ENCODE data around the gene ANKRD52. TPM values are rescaled to one million over a fixed set of nuclear protein-coding genes. Genes with fewer than 3 reads are reported as not detected.

ANKRD52 gene
- total and polyA plus RNA-seq, 9 of the 15 experiments (the other 6 are each of a cell fraction or from before 2014, with no cell fraction given), result 0.52 to 46.8 (median 7.9) TPM

DNA sequence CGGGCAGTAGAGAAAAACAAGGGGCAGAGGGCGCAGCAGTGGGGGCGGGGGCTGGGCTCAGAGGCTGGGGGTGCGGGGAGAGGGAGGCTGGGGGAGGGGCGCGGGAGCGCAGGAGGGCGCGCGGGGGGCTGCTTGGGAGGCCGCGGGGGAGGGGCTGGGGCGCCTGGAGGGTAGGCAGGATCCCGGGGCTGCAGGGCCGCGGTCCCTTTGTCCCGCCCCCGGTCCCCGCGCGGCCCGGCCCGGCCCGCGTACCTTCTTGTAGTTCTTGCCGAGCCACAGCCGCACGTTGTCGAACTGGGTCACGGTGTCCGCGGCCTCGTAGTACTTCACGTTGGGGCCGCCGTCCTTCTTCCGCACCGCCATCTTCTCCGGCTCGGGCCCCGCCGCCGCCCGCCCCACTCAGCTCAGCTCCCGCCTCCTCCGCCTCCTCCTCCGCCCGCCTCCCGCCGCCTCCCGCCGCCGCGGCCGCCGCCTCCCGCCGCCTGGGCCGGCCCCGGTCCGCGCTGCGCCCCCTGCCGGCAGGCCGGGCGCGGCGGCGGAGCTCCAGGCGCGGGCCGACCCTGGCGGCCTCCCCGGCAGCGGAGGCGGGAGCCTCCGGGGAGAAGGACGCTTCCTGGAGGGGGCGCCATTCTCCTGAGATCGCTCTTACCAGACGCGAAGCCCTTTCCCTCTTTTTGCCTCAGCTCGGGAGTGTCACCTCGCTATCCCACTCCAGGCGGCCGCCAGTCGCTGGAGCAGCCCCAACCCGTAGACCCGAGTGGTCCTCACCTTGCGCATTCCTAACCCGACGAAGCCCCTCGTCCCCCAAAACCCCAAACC is 68.9 kb downstream of the ANKRD52 start, which contains the start of gene SMARCC2 (continued):
- TF ChIP-seq BRF2 (IDR thresholded peaks at IDR 0.05; ENCODE audit: borderline replicate concordance, insufficient read depth, insufficient read length), result no peak
- peak; percentile 30; the same call in 1 of the 2 replicates for TF ChIP-seq FOSL1 (tag; conservative IDR thresholded peaks at IDR 0.05)
- no peak for TF ChIP-seq ZNF253 (CRISPR knock-in tag; conservative IDR thresholded peaks at IDR 0.05)
- TF ChIP-seq ZBTB34 (CRISPR knock-in tag; IDR thresholded peaks at IDR 0.05), result no peak
- TF ChIP-seq, protein P1, sequence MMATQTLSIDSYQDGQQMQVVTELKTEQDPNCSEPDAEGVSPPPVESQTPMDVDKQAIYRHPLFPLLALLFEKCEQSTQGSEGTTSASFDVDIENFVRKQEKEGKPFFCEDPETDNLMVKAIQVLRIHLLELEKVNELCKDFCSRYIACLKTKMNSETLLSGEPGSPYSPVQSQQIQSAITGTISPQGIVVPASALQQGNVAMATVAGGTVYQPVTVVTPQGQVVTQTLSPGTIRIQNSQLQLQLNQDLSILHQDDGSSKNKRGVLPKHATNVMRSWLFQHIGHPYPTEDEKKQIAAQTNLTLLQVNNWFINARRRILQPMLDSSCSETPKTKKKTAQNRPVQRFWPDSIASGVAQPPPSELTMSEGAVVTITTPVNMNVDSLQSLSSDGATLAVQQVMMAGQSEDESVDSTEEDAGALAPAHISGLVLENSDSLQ (IDR thresholded peaks at IDR 0.05), result no peak
- TF ChIP-seq HDAC2 (IDR thresholded peaks at IDR 0.05), result no peak
- TF ChIP-seq ZNF12 (CRISPR knock-in tag; IDR thresholded peaks at IDR 0.05), result no peak
- TF ChIP-seq ZKSCAN8 (CRISPR knock-in tag; IDR thresholded peaks at IDR 0.05), result no peak
- no peak for TF ChIP-seq ZNF668 (CRISPR knock-in tag; IDR thresholded peaks at IDR 0.05)
- TF ChIP-seq SAP30 (IDR thresholded peaks at IDR 0.05; ENCODE audit: borderline replicate concordance, insufficient read depth, low read depth, low read length, poor library complexity, severe bottlenecking), result no peak
- no peak for TF ChIP-seq PPARD (CRISPR knock-in tag; IDR thresholded peaks at IDR 0.05)
- no peak for TF ChIP-seq ZNF699 (CRISPR knock-in tag; IDR thresholded peaks at IDR 0.05; ENCODE audit: insufficient replicate concordance)
- no peak for TF ChIP-seq TAL1 (IDR thresholded peaks at IDR 0.05)
- no peak for TF ChIP-seq NUFIP1 (IDR thresholded peaks at IDR 0.05; ENCODE audit: partially characterized antibody)
- TF ChIP-seq ESRRB (CRISPR knock-in tag; IDR thresholded peaks at IDR 0.05; ENCODE audit: borderline replicate concordance), result no peak
- peak; percentile 35; the same call in 1 of the 2 replicates for TF ChIP-seq ZBTB7A (IDR thresholded peaks at IDR 0.05; ENCODE audit: borderline replicate concordance, control insufficient read depth, low read depth, low read length)
- no peak; the same call in 1 of the 2 replicates for TF ChIP-seq ZNF263 (CRISPR knock-in tag; IDR thresholded peaks at IDR 0.05; ENCODE audit: borderline replicate concordance)
- TF ChIP-seq EP400 (IDR thresholded peaks at IDR 0.05), result peak; percentile 52; the same call in 1 of the 2 replicates
- TF ChIP-seq ZNF764 (CRISPR knock-in tag; IDR thresholded peaks at IDR 0.05; ENCODE audit: low read depth), result no peak
- TF ChIP-seq EGR1 (conservative IDR thresholded peaks at IDR 0.05), result peak; percentile 64
- no peak for TF ChIP-seq PRMT5 (CRISPR knock-in tag; IDR thresholded peaks at IDR 0.05)
- no peak for TF ChIP-seq HEY1 (CRISPR knock-in tag; IDR thresholded peaks at IDR 0.05; ENCODE audit: borderline replicate concordance)
- no peak for TF ChIP-seq ZNF3 (CRISPR knock-in tag; IDR thresholded peaks at IDR 0.05)

All from K562 (cell line).